Activated T-helper 2 cell treated with anti-CD3 and anti-CD28 coated beads, Interferon-gamma antibody, Interleukin-2, Interleukin-4, amounts not matched to agents 10 μg/mL and 5 μg/mL and 100 μg/mL, durations not matched to agents 14 hours and 24 hours and 36 hours (primary cell): Measurements from ENCODE around the gene ARHGAP20. TPM values are rescaled to one million over a fixed set of nuclear protein-coding genes. Genes with fewer than 3 reads are reported as not detected.
A peak's percentile ranks its signal among the peaks of the same experiment; 100 is the strongest.

Experiments used
- DNase-seq: peaks from one replicate; pipeline ENCODE4 v3.0.0; 2021; ENCODE audit warnings: low spot score
- H3K27ac Mint-ChIP-seq: one replicate; pipeline ENCODE4 v1.8.0; 2021; ENCODE audit warnings: mixed read lengths
- H3K27me3 Mint-ChIP-seq: one replicate; pipeline ENCODE4 v1.8.0; 2021; ENCODE audit warnings: low read depth, mixed read lengths
- H3K36me3 Mint-ChIP-seq: one replicate; pipeline ENCODE4 v1.8.0; 2021; ENCODE audit warnings: low read depth, mixed read lengths
- H3K4me1 Mint-ChIP-seq: one replicate; pipeline ENCODE4 v1.8.0; 2021; ENCODE audit warnings: low read depth, mixed read lengths
- H3K4me3 Mint-ChIP-seq: one replicate; pipeline ENCODE4 v1.8.0; 2021; ENCODE audit warnings: low read depth, mild to moderate bottlenecking, moderate library complexity, mixed read lengths
- H3K9me3 Mint-ChIP-seq: one replicate; pipeline ENCODE4 v1.8.0; 2021; ENCODE audit warnings: mixed read lengths
- intact Hi-C: fragments of 100-400 bp; cut with micrococcal nuclease; formaldehyde crosslinking; loops from one replicate; pipeline ENCODE4 v1.15.1; 2023
- total RNA-seq: library from RNA; stranded (reverse); gene quantifications from 2 replicates; pipeline ENCODE4 v1.2.3, GENCODE V29; 2022

Gene ARHGAP20
- not detected in 2 replicates for total RNA-seq

GRCh38 chr11:110711776-110712658 is at the start of gene ARHGAP20:
Gene ARHGAP20, minus strand, starts transcription at chr11:110712437. Its CDS starts 206 bp downstream, at chr11:110712231.
- peak within 1 kb of the TSS; percentile 59 for H3K4me3 Mint-ChIP-seq
- peaks cover 14% of the 10 kb centered on the region for H3K4me1 Mint-ChIP-seq
- peaks cover 65% of the 10 kb centered on the region for H3K27me3 Mint-ChIP-seq
- intact Hi-C loops = loop anchor here (5.0 kb wide), 1 partner anchor 260 kb away; no protein-coding TSS in a partner anchor
- H3K27ac Mint-ChIP-seq = no peak within 1 kb of the TSS
- H3K36me3 Mint-ChIP-seq = no peaks in the 10 kb centered on the region
- no peaks in the 10 kb centered on the region for H3K9me3 Mint-ChIP-seq
- peak; percentile 33 for DNase-seq

- no peak for DNase-seq
- Mint-ChIP-seq H3K4me1 (no peaks in the 10 kb centered on the region), H3K27me3 (peaks cover 4% of the 10 kb centered on the region), H3K36me3 (no peaks in the 10 kb centered on the region), H3K9me3 (no peaks in the 10 kb centered on the region), H3K4me3 (no peak overlapping the region), H3K27ac (no peak overlapping the region)
- intact Hi-C loops = no loop called here
Measured at GRCh38 chr11:110761991-110762390, 49.8 kb upstream of the ARHGAP20 start.

GRCh38 chr11:110761131-110761530 is 48.9 kb upstream of the ARHGAP20 start:
- no peak for DNase-seq
- Mint-ChIP-seq H3K9me3 (no peaks in the 10 kb centered on the region), H3K4me3 (no peak overlapping the region), H3K36me3 (no peaks in the 10 kb centered on the region), H3K4me1 (no peaks in the 10 kb centered on the region), H3K27me3 (peaks cover 4% of the 10 kb centered on the region), H3K27ac (no peak overlapping the region)
- intact Hi-C loops = no loop called here

GRCh38 chr11:110759972-110760381 is 47.7 kb upstream of the ARHGAP20 start:
- Mint-ChIP-seq H3K9me3 (no peaks in the 10 kb centered on the region), H3K27ac (no peak overlapping the region), H3K27me3 (peaks cover 4% of the 10 kb centered on the region), H3K4me3 (no peak overlapping the region), H3K36me3 (no peaks in the 10 kb centered on the region), H3K4me1 (no peaks in the 10 kb centered on the region)
- no peak for DNase-seq
- intact Hi-C loops = no loop called here

- Mint-ChIP-seq H3K4me1 (no peaks in the 10 kb centered on the region), H3K4me3 (no peak overlapping the region), H3K27me3 (peaks cover 2% of the 10 kb centered on the region)
Measured at GRCh38 chr11:110757962-110758755, 45.9 kb upstream of the ARHGAP20 start.

GRCh38 chr11:110757066-110757465 is 44.8 kb upstream of the ARHGAP20 start:
- DNase-seq = no peak
- Mint-ChIP-seq H3K36me3 (no peaks in the 10 kb centered on the region), H3K27me3 (peaks cover 2% of the 10 kb centered on the region), H3K4me1 (no peaks in the 10 kb centered on the region), H3K27ac (no peak overlapping the region), H3K4me3 (no peak overlapping the region), H3K9me3 (peaks cover 10% of the 10 kb centered on the region)
- intact Hi-C loops = no loop called here

More at GRCh38 chr11:110757962-110758755, 45.9 kb upstream of the ARHGAP20 start:
- Mint-ChIP-seq H3K9me3 (peaks cover 3% of the 10 kb centered on the region), H3K36me3 (no peaks in the 10 kb centered on the region), H3K27ac (no peak overlapping the region)
- intact Hi-C loops = no loop called here
- DNase-seq = no peak

- Mint-ChIP-seq H3K27me3 (peaks cover 2% of the 10 kb centered on the region), H3K4me1 (no peaks in the 10 kb centered on the region), H3K9me3 (peaks cover 10% of the 10 kb centered on the region), H3K27ac (no peak overlapping the region), H3K36me3 (no peaks in the 10 kb centered on the region), H3K4me3 (no peak overlapping the region)
- DNase-seq = no peak
- intact Hi-C loops = no loop called here
Measured at GRCh38 chr11:110755941-110756340, 43.7 kb upstream of the ARHGAP20 start.

GRCh38 chr11:110752890-110753289 is 40.7 kb upstream of the ARHGAP20 start:
- Mint-ChIP-seq H3K36me3 (no peaks in the 10 kb centered on the region), H3K4me1 (no peaks in the 10 kb centered on the region), H3K9me3 (peaks cover 10% of the 10 kb centered on the region), H3K27ac (no peak overlapping the region), H3K4me3 (no peak overlapping the region), H3K27me3 (no peaks in the 10 kb centered on the region)
- no peak for DNase-seq
- intact Hi-C loops = no loop called here

- no peak for DNase-seq
- intact Hi-C loops = no loop called here
- Mint-ChIP-seq H3K27me3 (no peaks in the 10 kb centered on the region), H3K27ac (no peak overlapping the region), H3K4me3 (no peak overlapping the region), H3K4me1 (no peaks in the 10 kb centered on the region), H3K9me3 (peaks cover 10% of the 10 kb centered on the region), H3K36me3 (no peaks in the 10 kb centered on the region)
Measured at GRCh38 chr11:110750100-110750499, 37.9 kb upstream of the ARHGAP20 start.

GRCh38 chr11:110747531-110747930 is 35.3 kb upstream of the ARHGAP20 start:
- DNase-seq = no peak
- intact Hi-C loops = no loop called here
- H3K27ac Mint-ChIP-seq = no peak overlapping the region
- H3K4me3 Mint-ChIP-seq = no peak overlapping the region
- no peaks in the 10 kb centered on the region for H3K27me3 Mint-ChIP-seq
- H3K4me1 Mint-ChIP-seq = no peaks in the 10 kb centered on the region
- peaks cover 2% of the 10 kb centered on the region for H3K9me3 Mint-ChIP-seq
- no peaks in the 10 kb centered on the region for H3K36me3 Mint-ChIP-seq

- Mint-ChIP-seq H3K36me3 (no peaks in the 10 kb centered on the region), H3K27me3 (peaks cover 6% of the 10 kb centered on the region), H3K4me1 (no peaks in the 10 kb centered on the region), H3K4me3 (no peak overlapping the region), H3K27ac (no peak overlapping the region), H3K9me3 (no peaks in the 10 kb centered on the region)
- no peak for DNase-seq
- intact Hi-C loops = no loop called here
Measured at GRCh38 chr11:110738641-110739040, 26.4 kb upstream of the ARHGAP20 start.

GRCh38 chr11:110737593-110737992 is 25.4 kb upstream of the ARHGAP20 start:
- intact Hi-C loops = no loop called here
- peaks cover 11% of the 10 kb centered on the region for H3K27me3 Mint-ChIP-seq
- no peak overlapping the region for H3K27ac Mint-ChIP-seq
- H3K36me3 Mint-ChIP-seq = no peaks in the 10 kb centered on the region
- no peak for DNase-seq
- no peaks in the 10 kb centered on the region for H3K9me3 Mint-ChIP-seq
- H3K4me3 Mint-ChIP-seq = no peak overlapping the region
- no peaks in the 10 kb centered on the region for H3K4me1 Mint-ChIP-seq

GRCh38 chr11:110736171-110736553 is 23.9 kb upstream of the ARHGAP20 start:
- intact Hi-C loops = no loop called here
- H3K4me3 Mint-ChIP-seq = no peak overlapping the region
- H3K4me1 Mint-ChIP-seq = no peaks in the 10 kb centered on the region
- H3K9me3 Mint-ChIP-seq = no peaks in the 10 kb centered on the region
- DNase-seq = no peak
- H3K36me3 Mint-ChIP-seq = no peaks in the 10 kb centered on the region
- H3K27ac Mint-ChIP-seq = no peak overlapping the region
- H3K27me3 Mint-ChIP-seq = peaks cover 12% of the 10 kb centered on the region
